HG02870 (cell line): ENCODE data around the gene TMEM115.

ENCODE experiments used
- ATAC-seq: cut with Tn5 transposase; IDR thresholded peaks from one replicate; pipeline ENCODE4 v1.9.1; 2021; ENCODE audit warnings: mild to moderate bottlenecking, moderate library complexity; ENCODE audit not compliant: unreplicated experiment

TMEM115 gene

DNA sequence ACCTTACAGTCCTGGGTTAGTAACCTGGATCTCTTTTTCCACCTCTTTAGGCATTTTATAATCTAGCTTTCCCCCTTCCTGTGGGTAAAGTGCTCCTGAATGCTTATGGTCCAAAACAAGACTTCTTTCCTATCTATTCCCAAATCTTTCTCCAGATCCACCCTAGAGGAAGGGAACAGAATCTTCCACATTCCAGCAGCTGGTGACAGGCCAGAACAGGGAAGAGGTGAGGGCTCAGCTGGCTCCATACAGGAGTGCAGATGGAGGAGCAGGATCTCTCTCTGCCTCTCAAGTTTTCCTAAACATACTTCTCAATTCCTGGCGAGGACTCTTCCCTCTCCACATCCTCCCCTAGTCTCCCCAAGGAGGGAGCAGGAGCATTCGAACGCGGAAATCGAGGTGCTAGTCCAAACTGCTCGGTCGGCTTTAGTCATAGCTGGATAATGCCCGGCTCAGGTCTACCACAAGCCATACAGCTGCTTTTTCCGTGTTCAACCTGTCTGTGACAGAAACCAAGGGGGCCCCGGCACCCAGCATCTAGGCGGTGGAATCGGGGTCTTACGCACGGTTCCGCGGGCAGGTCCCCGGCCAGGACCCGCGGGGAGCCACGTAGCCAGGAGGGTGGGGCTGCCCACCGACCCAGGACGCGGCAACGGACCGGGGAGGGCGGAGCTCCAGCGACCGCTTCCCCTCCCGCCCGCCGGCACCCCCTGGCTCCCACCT is 22.7 kb downstream of the TMEM115 start:
- peak; percentile 20 for ATAC-seq

DNA sequence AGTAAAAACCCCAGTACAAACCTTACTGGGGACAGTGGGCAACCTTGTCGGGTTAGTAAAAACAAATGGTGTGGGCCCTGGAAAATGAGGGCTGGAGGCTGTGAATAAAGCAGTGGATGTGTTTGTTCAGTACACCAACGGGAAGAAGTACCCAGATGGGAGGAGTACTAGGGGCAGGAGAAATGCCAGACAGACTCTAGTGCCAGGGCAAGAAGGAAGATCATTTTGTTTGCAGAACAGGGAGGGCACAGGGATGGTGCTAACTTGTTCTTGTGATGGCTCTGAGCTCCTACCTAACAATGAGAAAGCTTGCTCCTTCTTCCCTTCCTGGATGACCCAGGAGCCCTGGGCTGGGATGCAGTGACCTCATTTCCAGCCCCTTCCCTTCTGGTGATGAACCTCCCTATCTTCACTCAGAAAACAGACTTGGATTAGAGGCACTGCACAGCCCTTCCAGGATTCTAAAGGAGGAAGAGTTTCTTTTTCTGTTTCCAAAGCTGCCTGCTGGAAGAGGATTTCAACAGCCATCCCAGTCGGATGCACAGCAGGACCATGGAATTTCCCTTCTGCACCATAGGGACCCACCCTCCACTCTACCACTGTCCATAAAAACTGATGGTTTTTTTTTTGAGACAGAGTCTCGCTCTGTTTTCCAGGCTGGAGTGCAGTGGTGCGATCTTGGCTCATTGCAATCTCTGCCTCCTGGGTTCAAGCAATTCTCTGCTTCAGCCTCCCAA is 24.8 kb downstream of the TMEM115 start:
- no peak for ATAC-seq

DNA sequence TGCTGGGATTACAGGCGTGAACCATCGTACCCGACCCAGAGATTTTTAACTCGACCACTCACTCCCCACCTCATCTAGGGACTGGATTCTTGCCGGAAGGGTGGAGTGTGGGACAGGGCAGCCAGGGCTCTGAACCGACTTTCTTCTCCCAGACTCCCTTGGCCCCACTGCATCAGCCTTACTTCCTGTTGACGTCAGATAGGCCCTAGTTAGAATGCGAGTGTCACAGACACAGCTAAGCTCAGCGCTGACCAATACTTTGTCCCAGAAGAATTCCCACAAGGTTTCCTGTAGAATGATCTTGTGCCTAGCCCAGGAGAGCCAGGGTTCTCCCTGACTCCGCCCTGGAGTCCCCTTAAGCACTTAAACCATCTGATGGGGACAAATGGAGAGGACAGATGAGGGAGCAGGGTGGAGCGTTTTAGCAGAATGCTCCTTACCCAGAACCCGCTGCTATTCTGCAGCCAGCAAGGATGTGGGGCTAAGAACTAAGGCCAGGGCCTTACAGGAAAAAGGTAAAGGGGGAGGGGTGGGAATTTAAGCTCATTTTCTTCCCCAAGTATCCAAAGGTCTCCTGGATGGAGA is 25.5 kb downstream of the TMEM115 start:
- ATAC-seq, result no peak

DNA sequence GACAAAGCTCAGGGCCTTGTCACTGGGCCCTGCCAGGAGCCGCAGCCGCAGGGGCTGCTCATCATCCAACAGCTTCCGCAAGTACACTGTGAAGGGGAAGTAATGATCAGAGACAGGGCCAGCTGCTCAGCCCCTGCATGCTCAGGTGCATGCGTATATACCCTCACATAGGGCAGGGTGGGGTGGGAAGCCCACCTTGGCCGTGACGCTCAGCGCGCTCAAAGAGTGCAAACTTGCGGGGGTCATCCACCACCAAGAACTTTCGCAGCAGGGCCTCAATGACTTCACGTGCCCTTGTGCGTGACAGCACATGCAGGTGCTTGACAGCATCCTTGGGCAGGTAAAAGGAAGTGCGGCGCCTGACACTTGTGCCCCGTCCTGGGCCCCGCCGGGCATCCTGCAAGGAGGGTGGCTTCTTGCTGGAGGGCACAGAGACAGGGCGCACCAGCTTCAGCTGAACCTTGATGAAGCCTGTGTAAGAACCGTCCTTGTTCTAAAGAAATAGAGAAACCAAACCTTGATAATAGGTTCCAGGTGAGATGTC is 27.9 kb downstream of the TMEM115 start:
- ATAC-seq, result no peak

DNA sequence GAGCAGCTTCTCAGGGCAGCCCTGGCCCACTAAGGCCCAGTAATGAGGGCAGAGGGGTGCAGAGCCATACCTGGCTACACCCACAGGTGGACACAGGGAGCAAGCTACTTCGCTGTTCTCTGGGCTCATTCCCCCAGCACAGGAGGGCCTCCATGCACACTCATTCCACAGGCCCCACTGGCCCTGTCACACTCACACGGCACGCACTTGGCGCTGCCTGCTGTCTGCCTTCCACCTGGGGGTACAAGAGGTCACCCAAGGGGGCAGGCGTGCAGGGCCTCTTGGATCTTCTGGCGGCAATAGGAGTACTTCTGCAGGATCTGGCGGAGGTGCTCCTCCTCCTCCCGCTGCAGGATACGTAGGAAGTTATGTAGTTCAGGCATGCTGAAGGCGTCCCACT is 29.0 kb downstream of the TMEM115 start:
- ATAC-seq, result no peak

DNA sequence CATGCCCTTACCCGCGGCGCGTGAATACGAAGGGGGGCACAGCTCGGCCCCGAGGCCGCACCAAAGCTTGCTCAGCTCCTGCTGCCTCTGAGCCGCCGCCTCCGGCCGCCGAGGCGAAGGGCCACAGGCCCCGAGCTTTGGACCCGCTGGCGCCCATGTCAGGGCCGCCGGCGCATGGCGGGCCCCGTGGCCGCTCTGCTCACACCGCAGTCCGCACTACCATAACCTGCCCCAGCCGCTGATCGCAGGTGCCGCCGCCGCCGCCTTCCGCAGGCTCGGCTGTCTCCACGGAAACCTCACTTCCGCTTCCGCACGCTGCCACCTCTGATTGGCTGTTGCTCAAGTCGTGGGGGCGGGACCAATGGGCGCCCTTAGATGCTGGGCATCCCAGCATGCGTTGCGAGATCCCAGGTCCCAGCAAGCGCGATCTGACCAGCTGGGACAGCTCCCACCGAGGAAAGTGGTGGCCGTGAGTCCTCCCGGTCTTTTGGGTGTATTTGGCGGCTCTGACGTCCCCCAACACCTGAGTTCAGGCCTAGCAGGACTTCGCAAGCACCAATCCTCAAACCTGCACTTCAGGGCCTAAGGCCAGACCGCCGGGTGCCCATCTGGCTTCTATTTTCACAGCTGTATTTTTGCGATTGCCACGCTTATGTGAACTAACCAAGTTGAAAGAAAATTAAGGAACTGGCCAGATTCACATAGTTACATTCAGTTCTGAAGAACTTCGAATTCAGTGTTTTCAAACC is 31.2 kb downstream of the TMEM115 start, which contains the start of gene TUSC2:
Gene TUSC2 (minus strand): TSS at position 281 of the 749 bp plus-strand sequence. CDS start 124 bp downstream, at position 157.
- ATAC-seq, result peak; percentile 82

DNA sequence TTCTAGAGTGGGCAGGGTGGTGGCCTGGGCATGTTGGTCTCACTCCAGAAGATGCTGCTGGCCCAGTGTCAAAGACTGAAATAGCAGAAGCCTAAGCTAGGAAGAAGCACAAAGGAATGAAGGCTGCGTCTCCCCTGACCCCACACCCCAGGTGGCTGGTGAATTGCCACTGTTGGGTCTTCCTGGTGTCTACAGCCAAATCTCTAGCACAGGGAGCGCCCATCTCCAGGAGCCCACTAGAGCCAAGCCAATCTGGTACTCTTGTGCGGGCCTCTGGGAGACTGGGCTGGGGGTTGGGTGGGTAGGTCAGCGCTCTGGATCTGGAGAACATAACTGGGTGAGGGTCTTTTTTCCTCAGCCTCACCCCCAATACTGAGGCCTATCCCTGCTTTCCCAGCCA is 32.2 kb downstream of the TMEM115 start:
- ATAC-seq, result no peak

DNA sequence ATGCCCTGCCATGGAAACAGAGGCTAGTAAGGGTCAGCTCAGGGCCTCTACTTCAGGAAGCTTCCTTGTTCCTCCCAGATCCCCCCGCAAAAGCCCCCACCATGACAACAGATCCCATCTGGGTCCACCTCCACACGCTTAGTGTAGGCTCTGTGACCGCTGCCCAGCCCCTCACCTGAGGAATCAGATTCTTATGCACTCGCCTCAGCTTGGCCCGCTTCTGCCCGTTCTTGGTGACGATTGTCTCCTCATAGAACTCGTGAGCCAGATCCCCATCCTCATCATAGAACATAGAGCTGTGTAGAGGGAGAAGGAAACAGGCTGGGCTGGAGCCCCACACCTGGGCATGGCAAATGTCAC is 33.2 kb downstream of the TMEM115 start:
- ATAC-seq, result no peak

DNA sequence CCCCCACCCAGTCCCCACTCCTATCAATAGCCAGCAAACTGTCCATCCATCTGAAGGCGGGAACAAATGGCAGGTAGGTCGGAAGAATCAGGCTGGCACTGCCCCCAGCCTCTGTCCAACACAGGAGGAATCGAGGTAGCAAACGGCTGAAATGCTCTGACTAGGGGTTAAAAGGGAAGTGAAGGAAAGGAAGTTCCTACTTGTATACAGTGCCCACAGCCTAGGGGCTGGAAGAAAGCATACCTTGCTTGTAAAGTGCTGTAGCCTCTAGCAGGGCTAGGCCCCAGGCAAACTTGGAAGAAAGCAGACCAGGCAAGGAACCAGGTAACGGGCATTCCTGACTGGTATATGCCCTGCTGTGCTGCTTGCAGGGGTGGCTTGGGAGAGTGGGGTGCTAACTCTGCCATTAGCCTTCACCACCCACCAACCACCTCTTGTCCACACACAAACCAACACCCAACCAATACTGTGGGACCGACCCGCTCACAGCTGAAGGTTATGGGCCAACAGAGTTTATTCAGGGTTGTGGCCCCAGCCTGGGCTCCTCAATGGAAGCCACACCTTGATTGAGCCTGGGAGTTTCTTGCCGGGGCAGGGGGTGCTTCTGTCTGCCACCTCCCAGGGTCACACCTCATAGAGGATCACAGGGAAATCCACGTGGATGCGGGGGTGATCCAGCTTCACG is 33.7 kb downstream of the TMEM115 start:
- ATAC-seq, result no peak

DNA sequence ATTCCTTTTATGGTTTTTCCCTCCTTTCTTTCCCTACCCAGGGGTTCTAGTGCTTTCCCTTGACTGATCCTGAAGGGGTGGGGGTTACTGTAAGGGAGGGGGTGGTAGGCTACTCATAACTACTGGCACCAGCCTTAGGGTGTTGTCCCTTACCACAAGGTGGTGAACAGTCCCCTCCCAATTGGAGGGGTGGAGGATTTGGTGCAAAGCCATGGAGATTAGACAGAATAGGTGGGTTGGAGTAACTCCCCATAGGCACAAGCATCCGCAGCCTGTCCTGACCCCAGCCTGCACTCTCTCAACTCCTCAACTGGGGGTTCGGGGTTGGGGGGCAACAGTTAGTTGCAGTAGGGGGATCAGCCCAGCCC is 34.2 kb downstream of the TMEM115 start:
- no peak for ATAC-seq

DNA sequence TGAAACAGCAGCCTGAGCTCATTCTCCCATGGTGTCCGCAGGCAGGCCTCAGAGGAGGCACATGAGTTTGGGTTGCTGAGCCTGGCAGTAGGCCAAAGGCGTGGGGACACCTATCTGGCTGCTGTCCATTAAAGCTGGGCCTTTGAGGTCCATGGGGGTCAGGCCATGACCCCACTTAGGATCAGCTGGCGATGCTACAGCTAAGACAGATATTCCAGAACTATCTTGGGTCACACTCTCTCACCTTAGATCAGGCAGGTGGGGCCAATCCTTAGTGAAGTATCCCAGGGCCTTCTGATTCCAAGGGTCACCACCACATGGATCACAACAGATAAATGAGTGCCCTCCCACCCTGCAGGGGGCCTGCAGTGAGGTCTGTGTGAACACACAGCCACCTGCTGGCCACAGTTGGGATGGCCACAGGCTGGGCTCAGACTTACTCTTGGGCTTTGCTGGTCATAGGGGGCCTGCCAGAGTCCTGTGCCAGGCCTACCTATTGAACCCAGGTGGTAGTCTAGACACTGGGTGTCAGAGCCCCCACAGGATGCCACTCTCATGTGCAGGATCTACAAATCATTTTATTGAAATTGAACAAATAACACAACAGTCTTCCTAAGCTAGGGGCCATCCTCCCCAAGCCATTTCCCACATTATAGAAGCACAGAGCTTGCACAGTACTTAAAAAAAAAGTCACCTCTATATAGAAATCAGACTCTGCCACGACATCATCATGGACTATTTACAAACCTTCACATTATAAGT is 34.8 kb downstream of the TMEM115 start:
- ATAC-seq, result no peak

DNA sequence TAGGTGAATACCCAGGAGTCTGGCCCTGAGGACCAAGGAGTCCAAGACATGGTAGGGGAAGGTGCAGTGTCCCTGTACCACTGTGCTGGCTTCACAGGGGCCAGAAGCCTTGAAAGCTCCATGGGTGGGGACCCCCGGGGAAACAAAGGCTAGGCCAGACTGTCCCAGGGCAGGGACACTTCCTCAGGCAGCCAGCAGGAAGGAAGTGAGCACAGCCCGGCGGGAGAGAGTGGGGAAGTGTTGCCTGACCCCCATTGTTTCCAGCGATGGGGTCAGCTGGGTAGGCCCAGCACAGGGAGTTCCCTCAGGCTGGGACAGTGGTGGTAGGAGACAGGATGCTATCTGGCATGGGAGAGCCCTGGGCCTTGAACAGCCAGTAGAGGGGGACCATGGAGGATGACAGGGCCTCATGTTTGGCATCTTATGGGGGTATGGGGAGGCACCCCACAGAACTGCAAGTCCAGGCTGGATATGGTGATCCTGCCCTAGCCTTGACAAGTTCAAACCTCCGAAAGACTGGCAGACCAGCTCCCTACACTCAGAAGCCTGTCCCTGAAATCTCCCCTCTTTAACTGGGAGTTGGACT is 35.6 kb downstream of the TMEM115 start:
- ATAC-seq, result no peak

DNA sequence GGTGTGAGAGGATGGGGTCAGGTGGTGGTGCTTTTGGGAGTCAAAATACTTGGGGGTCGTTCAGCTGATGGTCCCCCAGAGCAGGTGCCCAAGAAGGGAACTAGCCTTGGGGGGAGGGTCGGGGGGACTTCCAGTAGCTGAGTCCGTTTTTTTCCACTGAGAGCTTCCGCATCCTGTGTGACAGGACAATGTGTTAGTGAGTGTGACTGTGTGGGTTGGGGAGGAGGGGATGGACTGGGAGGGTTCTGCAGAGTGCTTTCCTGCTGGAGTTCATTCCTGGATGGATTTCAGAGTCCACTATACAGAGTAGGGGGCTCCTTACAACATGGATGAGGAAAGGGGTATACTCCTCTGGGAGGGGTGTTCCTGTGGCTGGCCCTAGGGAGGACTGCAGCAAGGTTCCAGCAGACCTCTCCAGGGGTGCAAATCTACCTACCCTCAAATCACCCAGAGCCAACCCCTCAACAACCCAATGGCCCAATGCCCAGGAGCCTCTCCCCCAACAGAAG is 36.2 kb downstream of the TMEM115 start:
- no peak for ATAC-seq

DNA sequence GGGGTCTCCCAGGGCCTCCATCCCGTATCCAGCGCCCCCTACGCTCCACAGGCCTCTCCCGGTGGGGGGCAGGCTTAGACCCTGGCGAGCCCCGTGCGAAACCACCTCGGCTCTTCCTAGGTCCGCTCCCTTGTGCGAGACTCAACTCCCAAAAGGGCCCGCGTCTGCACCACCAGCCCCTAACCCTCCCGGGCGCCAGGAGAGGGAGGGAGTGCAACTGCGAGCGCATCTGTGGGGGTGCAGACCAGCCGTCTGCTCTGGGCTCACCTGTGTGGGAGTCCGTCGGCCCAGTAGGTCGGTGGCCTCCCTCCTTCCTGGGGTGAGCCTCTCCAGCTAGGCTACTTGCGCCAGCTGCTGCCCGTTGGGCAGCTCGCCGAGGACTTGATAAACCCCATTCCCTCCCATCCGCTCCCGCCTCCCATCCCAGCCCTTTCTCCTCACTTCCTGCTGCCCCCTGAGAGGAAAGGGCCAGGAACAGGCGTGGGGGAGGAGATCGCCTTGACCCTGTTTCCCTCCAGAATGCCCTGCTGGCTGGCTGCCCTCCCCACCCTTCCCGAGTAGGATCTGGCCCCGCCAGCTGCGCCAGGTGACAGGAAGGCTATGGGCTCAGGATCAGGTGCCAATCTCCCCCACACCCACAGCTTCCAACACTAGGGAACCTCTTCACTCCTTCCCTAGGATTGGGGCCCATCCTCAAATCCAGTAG is 36.8 kb downstream of the TMEM115 start, which contains the start of gene HYAL2:
Gene HYAL2 (minus strand): TSS at position 360 of the 706 bp plus-strand sequence. CDS start 2,256 bp downstream, outside the sequence.
- ATAC-seq, result no peak

DNA sequence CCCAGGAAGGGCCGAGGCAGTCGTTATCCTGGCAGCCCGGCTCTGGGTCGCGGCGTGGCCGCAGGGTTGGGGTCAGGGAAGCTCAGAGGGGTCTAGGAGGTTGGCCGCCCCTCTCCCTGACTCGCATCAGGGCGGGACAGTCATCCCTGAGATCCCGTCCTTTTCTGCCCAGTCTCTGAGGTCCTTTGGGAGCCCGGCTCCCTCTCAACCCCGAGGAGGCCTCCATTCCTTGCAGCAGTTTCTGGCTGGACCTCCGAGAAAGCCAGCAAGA is 37.3 kb downstream of the TMEM115 start:
- no peak for ATAC-seq

DNA sequence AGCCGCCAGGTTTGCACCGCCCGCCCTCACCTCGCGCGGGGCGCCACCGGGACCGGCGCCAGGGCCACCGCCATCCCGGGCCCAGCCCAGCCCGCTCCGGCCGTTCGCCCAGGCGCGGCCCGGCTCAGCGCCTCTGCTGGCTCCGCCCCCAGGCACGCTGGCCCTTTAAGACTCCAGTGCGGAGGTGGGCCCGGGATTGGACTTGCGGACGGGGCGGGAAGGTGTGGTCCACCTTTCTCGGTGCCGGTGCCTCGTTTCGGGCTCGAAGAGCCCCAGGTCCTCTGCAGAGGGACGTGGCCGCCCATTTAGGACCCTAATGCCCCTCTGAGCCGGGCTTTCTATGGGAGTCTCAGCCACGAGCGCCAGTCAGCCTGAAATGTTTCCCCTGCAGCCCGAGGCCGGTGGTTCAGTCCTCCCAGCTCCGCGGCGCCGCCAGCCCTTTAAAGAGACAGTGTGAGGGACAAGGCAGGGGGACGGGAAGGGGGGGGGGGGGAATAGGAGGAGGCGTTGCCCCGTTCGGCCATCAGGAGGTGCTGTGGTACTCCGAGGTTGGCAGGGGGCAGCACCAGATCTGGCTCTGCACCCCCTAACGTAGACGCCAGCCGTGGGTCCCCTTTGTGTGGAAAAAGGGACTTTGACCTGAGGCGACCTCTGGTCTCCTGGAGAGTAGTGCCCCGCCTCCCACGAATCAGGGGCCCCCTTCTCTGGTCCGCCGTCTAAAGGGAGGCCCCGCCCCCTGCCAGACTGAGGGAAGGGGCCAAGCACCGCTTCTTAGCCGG is 37.8 kb downstream of the TMEM115 start:
- ATAC-seq, result peak; percentile 73

DNA sequence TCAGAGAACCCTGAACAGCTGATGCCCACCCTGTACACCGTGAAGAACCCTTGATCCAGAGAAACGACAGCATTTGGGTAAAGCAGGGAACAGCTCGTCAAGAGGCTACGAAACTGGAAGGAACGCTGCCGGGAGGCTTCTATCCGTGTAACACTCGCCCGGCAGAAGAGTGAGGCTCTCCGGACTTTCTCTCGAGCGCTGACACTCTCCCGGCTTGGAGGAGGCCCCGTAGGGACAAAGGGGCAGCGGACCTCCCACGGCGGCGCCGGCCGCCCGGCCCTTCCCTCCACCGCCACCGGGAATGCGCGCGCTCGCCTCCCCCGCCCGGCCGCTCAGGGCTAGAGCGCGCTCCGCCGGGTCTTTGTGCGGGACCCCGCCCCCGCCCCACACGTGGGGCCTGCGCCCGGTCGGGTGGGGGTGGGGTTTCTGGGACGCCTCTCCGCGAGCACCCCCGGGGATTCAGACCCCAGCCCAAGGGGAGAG is 38.4 kb downstream of the TMEM115 start:
- peak; percentile 47 for ATAC-seq
